GM19452 (cell line): Measurements from ENCODE around the gene SKOR1.

ENCODE experiments used
- ATAC-seq: cut with Tn5 transposase; IDR thresholded peaks from one replicate; pipeline ENCODE4 v1.9.1; 2021; ENCODE audit not compliant: unreplicated experiment

The SKOR1 gene

DNA sequence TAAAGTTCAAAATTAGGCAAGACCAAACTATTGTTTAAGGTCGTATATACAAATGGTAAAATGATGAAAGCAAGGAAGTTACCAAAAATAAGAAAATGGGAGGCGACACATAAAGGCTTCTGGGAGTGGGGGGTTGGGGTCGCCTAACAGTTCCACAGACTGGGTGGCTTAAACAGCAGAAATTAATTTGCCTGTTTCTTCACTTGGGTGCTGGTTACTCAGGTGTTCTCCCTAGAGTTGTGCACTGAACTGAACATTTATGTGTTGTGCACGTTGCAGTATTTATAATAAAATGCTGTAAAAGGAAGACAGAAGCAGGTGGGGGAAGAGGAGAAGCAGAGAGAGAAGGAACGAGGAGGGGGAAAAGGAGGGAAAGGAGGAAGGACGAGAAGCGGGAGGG, 25.0 kb downstream of the SKOR1 start:
- no peak for ATAC-seq

DNA sequence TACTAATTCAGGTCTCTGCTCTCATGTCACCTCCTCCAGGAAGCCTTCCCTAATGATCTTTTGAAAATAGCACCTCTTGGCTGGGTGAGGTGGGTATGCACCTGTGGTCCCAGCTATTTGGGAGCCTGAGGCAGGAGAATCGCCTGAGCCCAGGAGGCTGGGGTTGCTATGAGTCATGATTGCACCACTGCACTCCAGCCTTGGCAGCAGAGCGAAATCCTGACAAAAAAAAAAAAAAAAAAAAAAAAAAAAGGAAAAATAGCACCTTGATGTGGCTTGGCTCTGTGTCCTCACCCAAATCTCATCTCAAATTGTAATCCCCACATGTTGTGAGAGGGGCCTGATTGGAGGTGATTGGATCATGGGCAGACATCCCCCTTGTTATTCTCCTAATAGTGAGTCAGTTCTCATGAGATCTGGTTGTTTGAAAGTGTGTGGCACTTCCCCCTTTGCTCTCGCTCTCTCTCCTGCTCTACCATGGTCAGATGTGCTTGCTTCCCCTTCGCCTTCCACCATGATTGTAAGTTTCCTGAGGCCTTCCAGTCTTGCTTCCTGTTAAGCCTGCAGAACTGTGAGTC, 25.8 kb downstream of the SKOR1 start:
- ATAC-seq: no peak

DNA sequence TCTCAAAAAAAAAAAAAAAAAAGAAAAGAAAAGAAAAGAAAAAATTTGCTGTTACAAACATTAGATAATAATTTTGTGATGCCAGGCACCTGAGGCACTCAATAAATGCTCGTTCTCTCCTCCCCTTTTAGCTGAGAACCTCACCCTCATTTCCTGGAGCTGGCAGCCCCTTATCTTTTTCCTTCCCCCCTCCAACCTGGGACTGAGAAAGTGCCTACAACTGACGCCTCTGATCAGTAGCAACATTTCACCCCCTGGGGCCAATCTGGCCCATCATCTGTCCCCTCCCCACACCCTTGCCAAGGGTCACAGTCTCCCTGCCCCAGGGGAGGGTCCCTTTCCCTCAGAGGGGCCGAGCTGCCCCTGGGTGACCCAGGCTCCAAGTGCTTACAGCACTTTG, 27.1 kb downstream of the SKOR1 start:
- ATAC-seq: no peak

DNA sequence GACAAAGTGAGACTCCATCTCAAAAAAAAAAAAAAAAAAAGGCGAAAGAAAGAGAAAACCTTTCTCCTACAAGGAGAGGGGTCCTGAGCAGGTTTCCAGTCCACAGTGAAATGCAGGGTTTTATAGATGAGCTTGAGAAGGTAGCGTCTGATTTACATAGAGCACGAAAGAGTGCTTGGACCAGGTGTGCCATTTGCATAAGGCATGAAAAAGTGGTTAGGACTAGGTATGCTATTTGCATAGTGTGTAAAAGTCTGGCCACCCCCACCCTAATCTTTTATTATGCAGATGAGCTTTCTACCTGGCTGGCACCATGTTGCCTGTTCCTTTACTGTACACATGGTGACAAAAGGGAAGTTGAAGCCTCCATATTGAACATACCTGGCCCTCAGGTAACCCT, 28.1 kb downstream of the SKOR1 start:
- ATAC-seq: no peak

DNA sequence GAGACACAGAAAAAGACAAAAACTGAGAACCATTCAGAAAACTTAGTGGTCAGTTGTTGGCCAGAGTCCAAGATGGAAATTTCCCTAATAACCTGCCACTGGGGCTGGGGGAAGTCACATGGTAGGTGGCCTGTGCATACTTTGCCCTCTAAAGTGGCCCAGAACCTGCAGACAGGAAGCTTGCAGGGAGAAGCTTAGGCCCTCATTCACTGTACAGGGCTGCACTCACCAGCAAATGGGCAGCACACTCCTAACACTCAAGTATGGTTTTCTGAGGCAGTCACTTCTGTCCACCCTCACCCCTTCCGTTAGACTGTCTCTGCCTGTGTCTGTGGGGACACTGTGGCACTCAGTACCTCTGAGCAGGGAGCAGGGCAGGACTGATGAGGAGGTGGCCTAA, 29.0 kb downstream of the SKOR1 start:
- no peak for ATAC-seq

DNA sequence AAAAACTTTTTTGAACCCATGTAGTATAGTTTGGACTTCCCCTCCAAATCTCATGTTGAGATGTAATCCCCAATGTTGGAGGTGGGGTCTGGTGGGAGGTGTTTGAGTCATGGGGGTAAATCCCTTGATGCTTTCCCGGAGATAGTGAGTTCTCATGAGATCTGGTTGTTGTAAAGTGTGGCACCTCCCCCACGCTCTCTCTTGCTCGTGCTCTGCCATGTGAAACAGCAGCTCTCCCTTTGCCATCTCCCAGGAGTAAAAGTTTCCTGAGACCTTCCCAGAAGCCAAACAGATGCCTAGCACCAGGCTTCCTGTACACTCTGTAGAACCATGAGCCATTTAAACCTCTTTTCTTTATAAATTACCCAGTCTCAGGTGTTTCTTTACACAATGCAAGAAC, 30.5 kb downstream of the SKOR1 start:
- ATAC-seq: no peak

DNA sequence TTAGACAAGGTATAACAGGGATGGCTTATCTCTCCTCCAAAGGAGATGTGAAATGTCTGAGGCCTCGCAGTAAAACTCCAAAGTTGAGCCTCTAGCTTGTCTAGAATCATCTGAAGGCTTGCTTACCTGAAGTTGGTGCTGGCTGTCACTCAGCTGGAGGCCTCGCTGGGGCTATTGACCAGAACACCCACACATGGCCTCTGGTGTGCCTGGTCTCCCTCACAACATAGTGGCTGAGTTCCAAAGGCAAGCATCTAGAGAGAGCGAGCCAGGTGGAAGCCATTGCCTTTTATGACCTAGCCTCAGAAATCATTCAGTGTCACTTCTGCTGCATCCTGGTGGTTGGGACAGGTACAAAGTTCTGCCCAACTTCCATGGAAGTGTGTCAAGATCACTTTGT, 31.9 kb downstream of the SKOR1 start:
- no peak for ATAC-seq

DNA sequence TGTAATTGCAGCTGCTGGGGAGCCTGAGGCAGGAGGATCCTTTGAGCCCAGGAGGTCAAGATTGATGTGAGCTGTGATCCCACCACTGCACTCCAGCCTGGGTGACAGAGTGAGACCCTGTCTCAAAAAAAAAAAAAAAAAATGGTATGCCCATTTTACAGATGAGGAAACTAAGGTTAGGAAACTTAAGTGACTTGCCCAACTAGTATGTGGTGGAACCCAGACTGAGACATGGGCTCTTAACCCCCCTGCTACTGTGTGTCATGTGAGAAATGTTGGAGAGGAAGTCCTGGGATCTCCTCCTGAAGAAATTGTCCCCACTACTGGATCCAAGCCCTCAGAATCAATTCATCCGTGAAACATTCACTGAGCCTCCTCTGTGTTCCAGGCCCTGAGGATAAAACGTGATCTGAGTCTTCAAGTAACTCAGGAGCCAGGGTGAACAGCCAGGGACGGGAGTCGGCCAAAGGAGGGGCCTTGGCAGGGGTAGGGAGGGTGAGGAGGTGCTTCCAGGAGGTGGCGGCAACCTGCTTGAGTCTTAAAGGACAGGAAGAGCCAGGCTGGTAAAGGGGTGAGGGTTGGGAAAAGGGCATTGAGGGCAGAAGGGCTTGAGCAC, 34.1 kb downstream of the SKOR1 start:
- no peak for ATAC-seq

DNA sequence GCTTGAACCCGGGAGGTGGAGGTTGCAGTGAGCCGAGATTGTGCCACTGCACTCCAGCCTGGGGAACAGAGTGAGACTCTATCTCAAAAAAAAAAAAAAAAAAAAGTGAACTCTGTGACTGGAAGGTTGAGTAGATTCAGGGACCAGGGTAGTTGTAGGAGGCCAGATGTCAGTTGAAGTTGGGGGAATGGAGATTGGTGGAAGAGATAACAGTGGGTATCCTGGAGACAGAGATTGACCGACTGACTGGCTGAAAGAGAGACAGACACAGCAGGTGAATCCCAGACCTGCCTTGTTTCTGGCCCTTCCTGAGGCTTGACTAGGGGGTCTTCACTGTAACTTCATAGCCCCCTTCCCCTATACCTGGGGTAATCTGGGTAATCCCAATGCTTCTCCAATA, 36.7 kb downstream of the SKOR1 start:
- no peak for ATAC-seq

DNA sequence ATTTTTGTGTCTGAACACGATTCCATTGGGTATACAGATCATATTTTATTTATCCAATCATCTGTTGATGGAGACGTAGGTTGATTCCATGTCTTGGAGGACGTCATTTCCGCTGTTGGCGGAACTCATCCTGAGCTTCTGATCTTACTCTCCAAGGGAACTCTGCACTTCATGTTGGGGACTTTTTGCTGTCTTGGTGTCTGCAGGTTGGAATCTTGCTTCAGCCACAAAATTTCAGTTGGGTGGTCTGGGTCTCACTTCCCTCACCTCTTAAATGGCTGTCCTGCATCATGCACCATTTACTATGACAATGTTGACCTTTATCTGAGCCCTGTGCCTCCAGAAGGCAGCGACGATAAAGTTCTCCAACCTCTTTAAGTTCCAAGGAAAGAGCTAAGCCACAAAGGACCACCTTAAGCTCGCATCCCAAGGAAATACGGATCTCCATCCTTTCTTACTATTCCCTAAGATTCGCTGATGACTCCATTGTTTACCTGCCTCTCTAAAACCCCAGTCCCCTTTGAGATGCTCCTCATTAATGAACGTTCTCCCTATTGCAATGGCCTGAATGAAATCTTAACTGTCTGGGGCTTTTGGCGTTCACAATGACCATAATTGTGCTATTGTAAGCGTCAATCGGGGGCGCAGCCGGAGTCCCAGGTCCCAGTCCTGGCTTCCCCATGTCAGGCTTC, 37.6 kb downstream of the SKOR1 start:
- no peak for ATAC-seq

DNA sequence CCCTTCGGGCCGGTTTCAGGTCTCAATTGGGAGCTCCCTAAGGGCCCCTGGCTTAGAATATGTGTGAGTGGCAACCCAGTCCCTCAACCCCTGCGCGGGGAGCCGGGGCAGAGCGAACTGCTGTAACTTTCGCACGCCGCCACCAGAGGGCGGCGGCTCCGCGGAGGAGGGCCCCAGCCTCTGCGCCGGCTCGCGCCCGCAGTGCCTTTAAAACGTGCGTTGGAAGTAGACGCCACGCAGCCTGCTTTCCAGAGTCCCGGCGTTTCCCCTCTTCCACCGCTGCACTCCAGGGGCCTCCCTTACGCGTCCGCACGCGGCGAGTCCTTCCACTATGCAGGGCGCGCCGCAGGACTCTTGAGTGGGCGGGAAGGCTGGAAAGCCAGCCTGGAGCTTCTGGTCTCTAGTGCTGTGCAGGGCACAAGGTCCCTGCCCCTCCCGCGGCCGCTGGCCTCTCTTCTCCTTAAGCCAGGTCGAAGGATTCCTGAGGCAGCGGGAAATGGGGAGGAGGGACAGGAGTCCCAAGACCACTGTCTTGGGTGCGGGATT, 38.2 kb downstream of the SKOR1 start:
- ATAC-seq: peak; percentile 77

DNA sequence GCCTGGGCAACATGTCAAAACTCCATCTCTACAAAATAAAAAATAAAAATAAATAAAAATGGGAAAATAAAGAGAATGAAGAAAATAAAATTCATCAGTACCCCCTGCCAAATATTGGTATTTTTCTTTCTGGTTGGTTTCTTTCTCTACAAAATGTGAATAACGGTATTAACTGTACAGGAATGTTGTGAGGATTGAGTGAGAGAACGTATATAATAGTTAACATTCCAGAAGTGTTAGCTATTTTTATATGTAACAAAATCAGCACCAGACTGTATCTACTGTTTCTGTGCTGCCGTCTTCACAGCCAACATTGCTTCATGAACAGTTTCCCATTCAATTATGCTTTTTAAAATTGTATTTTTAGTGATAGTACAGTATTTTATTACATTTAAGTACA, 40.0 kb downstream of the SKOR1 start:
- ATAC-seq: no peak

DNA sequence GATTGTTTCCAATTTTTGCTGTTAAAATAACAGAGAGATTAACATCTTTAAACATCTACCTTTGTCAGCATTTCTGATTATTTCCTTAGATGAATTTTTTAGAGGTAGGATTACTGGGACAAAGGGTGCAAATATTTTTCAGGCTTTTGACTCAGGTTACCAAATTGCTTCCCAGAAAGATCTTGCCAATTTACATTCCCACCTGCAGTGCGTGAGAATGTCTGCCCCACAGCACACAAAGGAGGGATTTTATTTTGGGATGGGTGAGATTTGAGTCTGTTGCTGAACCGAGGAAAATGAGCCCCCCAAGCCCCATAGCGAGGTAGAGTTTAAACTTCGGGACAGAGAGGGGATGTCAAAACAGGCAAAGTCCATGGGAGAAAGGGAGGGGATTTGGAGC, 40.5 kb downstream of the SKOR1 start:
- no peak for ATAC-seq

DNA sequence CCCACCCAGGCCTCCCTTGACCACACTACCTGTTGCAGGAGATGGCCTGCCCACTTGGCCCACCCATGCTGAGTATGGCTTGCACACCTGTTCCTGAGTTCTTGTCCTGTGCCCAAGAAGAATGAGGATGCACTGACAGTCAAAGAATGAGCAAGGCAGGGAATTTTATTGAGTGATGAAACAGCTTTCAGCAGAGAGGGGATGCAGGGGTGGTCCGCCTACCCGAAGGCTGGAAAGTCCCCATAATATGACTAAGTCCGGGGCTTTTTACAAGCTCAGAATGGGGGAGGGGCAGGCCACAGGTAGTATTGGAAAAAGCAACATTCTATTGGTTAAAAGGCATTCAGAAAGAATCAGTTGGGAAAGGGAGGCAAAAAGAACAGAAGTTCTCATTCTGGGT, 44.4 kb downstream of the SKOR1 start:
- no peak for ATAC-seq

DNA sequence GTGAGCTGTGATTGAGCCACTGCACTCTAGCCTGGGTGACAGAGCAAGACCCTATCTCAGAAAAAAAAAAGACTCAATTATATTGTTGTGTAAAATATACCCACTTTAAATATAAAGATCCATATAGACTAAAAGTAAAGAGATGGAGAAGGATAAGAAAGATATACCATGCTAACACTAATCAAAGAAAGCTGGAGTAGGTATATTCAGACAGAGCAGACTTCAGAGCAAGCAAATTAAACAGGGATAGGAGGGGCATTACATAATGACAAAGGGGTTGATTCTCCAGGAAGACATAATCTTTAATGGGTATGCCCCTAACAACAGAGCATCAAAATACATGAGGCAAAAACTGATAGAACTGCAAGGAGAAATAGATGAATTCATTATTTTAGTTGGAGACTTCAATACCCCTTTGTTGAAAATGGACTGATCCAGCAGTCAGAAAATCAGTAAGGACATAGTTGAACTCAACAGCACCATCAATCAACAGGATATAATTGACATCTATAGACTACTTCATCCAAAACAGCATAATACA, 45.6 kb downstream of the SKOR1 start:
- ATAC-seq: no peak

DNA sequence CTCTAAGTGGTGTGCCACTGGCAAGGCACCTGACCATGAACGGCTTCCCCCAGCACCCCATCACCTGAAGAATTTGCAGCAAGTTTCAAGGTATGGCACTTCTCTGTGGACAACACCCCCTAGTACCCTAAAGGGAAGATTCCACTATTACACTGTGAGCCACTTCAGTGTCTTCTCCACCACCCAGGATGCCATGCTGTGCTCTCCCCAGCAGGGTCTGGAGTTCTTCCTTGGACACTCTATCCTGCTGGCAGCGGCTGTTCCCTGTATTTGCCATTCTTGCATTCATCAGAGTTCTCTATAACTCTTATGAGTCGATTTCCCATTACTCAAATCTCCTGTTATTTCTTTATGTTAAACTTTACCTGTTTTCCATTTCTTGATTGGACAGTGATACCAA, 48.5 kb downstream of the SKOR1 start:
- ATAC-seq: no peak

DNA sequence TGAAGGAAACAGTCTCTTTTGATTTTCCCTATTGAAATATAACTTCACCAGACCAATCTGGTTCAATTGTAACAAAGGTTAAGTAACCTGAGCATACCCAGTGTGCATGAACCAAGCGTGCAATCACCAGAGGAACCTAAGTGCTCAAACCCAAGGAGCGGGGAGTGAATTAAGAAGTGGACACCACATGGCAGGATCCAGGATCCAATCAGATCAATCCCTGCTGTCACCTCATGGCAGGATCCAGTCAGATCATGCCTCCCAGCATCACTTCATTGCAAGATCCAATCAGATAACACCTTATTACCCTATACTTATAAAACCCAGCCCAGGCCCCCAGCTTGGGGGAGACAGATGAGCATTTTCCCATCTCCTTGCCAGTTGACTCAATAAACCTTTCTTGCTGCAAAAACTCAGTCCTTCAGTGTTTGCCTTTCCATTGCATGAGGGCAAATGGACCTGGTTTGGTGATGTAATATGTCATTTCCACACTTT, 53.5 kb downstream of the SKOR1 start:
- no peak for ATAC-seq

DNA sequence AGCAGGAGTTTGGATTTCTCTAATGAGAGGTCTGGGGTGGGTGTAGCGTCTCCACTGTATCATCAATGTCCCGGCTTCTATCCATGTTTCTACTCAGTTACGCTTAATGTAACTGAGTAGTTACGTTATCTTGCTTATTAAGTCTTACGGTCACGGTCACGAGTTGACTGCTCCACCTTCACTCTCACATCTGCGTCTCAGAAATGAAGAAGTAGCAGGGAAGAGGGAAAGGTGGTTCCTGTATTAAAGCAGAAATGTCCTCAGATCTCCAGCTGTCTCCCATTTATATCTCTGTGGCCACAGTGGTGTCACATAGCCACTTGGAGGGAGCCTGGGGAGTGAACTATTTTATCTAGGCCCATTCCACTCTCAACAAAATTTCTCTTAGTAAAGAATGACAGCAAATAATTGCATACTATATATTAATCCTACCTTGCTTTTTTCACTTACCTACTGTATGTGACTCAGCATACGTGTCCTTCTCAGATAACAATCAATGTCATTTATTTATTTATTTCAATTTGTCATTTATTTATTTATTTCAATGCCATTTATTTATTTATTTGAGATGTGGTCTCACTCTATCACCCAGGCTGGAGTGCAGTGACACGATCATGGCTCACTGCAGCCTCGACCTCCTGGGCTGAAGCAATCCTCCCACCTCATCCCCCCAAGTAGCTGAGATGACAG, 54.3 kb downstream of the SKOR1 start:
- no peak for ATAC-seq

DNA sequence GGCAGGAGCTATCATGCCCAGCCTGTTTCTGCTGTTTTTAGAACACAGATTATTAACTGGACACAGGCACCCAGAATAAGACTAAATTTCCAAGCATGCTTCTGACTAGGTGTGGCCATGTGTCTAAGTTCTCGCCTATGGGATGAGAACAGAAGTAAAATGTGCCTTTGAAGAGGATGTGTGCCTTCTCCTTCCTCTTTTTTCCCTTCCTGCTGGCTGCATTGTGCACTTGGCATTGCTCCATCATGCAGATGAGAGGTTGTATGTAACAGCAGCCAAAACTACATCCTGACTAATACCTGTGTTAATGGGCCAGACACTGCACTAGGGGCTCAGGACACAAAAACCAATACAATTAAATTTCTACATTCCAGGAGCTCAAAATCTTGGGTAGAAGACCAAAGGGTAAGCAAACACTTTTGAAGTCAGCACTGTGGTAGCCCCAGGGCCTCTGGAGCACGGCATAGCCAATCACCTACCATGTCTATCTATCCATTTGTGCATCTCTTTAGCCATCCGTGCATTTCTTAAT, 55.4 kb downstream of the SKOR1 start:
- ATAC-seq: no peak

DNA sequence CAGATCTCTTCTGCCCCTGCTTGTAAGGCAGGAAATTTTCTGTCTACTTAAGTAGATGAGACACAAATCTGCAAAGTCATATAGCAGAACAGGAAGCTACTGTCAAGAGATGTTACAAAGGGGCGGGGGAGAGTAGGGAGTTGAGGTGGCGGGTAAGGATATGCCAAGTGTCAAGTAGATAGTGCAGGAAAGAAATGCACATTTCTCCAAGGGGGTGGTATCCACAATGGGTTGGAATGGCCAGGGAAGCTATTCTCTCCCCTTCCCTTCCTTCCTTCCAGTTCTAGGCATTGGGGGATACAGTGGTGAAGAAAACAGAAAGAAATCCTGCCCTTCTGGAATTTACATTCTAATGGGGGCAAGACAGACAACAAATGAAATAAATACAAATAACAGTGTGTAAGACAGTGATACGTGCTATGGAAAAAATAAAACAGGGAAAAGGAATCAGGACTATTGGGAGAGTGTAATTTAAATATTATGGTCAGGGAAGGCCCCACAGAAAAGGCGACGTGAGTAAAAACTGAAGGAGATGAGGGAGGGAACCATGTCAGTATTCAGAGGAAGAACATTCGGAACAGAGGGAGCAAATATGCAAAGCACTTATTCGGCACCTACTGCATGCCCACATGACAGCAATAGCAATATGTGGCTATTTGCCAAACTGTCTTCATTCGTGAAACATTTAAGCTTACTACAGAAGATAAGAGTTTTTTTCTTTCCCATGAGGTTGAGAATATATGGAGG, 57.4 kb downstream of the SKOR1 start:
- ATAC-seq: no peak
